PC-9 (cell line): ENCODE data around the gene GKN1. TPM values are rescaled to one million over a fixed set of nuclear protein-coding genes. Genes with fewer than 3 reads are reported as not detected.

Source experiments
- BruUV-seq: library from RNA; stranded (reverse); fragments of 400-500 nt; replicated peaks from 2 replicates; lab custom pipeline; 2021; lab: Mats Ljungman, UMichigan
- CTCF ChIA-PET: fragments of 300-600 bp; sonication (Branson Sonifier 250); formaldehyde crosslinking; loops from one replicate; lab custom pipeline; 2022; ENCODE audit warnings: antibody characterized with exemption; lab: Charles Lee
- POLR2A ChIA-PET: fragments of 300-600 bp; sonication (Branson Sonifier 250); formaldehyde crosslinking; loops from one replicate; lab custom pipeline; 2022; ENCODE audit warnings: antibody characterized with exemption; ENCODE audit not compliant: unreplicated experiment; lab: Charles Lee
- DNase-seq, 2 experiments: peaks; one replicate each; pipeline versions ENCODE4 v3.0.0 to v3.0.0-alpha.2; 2015 to 2022; ENCODE audit warnings: mixed read lengths in 1 of 2
- H2AFZ ChIP-seq: fragments of 200-600 bp; sonication (generic); 2 replicates; pipeline ENCODE4 v1.8.1; 2017; ENCODE audit warnings: antibody characterized with exemption
- H3F3A ChIP-seq: fragments of 200-600 bp; sonication (generic); 2 replicates; pipeline ENCODE4 v1.8.1; 2017; ENCODE audit warnings: antibody characterized with exemption, mild to moderate bottlenecking, low read depth; ENCODE audit not compliant: insufficient read depth
- H3K27ac ChIP-seq: fragments of 200-600 bp; sonication (generic); 2 replicates; pipeline ENCODE4 v1.6.1; 2016; ENCODE audit warnings: mixed run types
- H3K27me3 ChIP-seq: fragments of 200-600 bp; sonication (generic); 2 replicates; pipeline ENCODE4 v1.6.1; 2016; ENCODE audit warnings: low read depth, mixed run types; ENCODE audit not compliant: insufficient read depth
- H3K36me3 ChIP-seq: fragments of 200-600 bp; sonication (generic); 2 replicates; pipeline ENCODE4 v1.6.1; 2016; ENCODE audit warnings: low read depth, mixed run types
- H3K4me1 ChIP-seq: fragments of 200-600 bp; sonication (generic); replicated peaks from 2 replicates; pipeline ENCODE4 v1.6.1; 2016; ENCODE audit warnings: mixed run types; ENCODE audit not compliant: insufficient read depth
- H3K4me2 ChIP-seq: fragments of 200-600 bp; sonication (generic); 2 replicates; pipeline ENCODE4 v1.6.1; 2017; ENCODE audit warnings: mixed run types
- H3K4me3 ChIP-seq: fragments of 200-600 bp; sonication (generic); 2 replicates; pipeline ENCODE4 v1.6.1; 2016; ENCODE audit warnings: mixed run types
- H3K79me2 ChIP-seq: fragments of 200-600 bp; sonication (generic); 2 replicates; pipeline ENCODE4 v1.6.1; 2017; ENCODE audit warnings: low read depth, mixed run types
- H3K9me2 ChIP-seq: fragments of 200-600 bp; sonication (generic); 2 replicates; pipeline ENCODE4 v1.8.1; 2017; ENCODE audit warnings: mild to moderate bottlenecking; ENCODE audit not compliant: insufficient read depth
- H3K9me3 ChIP-seq: fragments of 200-600 bp; sonication (generic); 2 replicates; pipeline ENCODE4 v1.8.1; 2016; ENCODE audit warnings: low read depth; ENCODE audit not compliant: insufficient read depth
- H4K20me1 ChIP-seq: fragments of 200-600 bp; sonication (generic); 2 replicates; pipeline ENCODE4 v1.8.1; 2017; ENCODE audit not compliant: insufficient read depth
- EZH2 ChIP-seq: fragments of 200-600 bp; sonication (generic); IDR thresholded peaks from 2 replicates; pipeline ENCODE4 v1.8.0; 2017; ENCODE audit warnings: antibody characterized with exemption, low read depth
- intact Hi-C: fragments of 100-400 bp; cut with micrococcal nuclease; formaldehyde crosslinking; loops from one replicate; pipeline ENCODE4 v1.10.0; 2022; ENCODE audit not compliant: unreplicated experiment
- total RNA-seq: library from RNA; stranded (reverse); gene quantifications from 2 replicates; pipeline ENCODE4 v1.2.3, GENCODE V29; 2021
- TF ChIP-seq, protein P1 (sequence below): fragments of 200-600 bp; sonication (generic); conservative IDR thresholded peaks from 2 replicates; pipeline ENCODE4 v1.6.1; 2017; ENCODE audit warnings: mixed run types, antibody characterized with exemption, mild to moderate bottlenecking, moderate library complexity

Gene GKN1
- total RNA-seq, 1 experiment from 2014 or later: not detected

DNA sequence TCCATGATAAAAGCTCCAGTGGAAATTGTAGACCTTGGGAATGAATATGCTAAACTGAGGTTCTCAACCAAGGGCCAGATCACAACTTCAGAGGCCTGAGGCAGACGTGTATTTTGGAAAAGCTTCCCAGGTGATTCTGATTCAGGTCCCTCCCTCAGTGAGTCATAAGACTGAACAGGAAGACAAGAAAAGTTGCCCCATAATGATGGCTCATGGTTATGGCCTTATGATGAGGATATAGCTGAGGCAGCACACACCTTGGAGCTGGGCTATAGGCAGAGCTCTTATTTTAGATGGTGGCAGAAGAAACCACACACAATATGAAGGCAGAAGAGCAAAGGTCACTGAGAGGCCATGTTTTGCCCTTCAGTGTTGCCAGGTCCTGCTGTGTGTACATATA lies 48.1 kb downstream of the GKN1 start:
- Histone ChIP-seq H3K27me3 (no peaks in the 10 kb centered on the region), H3K27ac (no peak overlapping the region), H4K20me1 (no peaks in the 10 kb centered on the region), H3K9me2 (no peaks in the 10 kb centered on the region), H3K4me3 (no peak overlapping the region), H3K4me2 (no peak overlapping the region; the same call in 1 of the 2 replicates), H3K4me1 (peaks cover 8% of the 10 kb centered on the region; the same call in 1 of the 2 replicates), H3K9me3 (no peaks in the 10 kb centered on the region), H3K79me2 (peaks cover 14% of the 10 kb centered on the region; the same call in 1 of the 2 replicates), H3K36me3 (no peaks in the 10 kb centered on the region), H2AFZ (no peak overlapping the region), H3F3A (no peaks in the 10 kb centered on the region)
- ChIA-PET CTCF (no interaction called here), POLR2A (no interaction called here)
- BruUV-seq: no TSS peak
- peak in 1 of 2 experiments; percentile 68 for DNase-seq
- intact Hi-C loops: no loop called here
- no peak for TF ChIP-seq EZH2
- TF ChIP-seq, protein P1, sequence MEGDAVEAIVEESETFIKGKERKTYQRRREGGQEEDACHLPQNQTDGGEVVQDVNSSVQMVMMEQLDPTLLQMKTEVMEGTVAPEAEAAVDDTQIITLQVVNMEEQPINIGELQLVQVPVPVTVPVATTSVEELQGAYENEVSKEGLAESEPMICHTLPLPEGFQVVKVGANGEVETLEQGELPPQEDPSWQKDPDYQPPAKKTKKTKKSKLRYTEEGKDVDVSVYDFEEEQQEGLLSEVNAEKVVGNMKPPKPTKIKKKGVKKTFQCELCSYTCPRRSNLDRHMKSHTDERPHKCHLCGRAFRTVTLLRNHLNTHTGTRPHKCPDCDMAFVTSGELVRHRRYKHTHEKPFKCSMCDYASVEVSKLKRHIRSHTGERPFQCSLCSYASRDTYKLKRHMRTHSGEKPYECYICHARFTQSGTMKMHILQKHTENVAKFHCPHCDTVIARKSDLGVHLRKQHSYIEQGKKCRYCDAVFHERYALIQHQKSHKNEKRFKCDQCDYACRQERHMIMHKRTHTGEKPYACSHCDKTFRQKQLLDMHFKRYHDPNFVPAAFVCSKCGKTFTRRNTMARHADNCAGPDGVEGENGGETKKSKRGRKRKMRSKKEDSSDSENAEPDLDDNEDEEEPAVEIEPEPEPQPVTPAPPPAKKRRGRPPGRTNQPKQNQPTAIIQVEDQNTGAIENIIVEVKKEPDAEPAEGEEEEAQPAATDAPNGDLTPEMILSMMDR: no peak

DNA sequence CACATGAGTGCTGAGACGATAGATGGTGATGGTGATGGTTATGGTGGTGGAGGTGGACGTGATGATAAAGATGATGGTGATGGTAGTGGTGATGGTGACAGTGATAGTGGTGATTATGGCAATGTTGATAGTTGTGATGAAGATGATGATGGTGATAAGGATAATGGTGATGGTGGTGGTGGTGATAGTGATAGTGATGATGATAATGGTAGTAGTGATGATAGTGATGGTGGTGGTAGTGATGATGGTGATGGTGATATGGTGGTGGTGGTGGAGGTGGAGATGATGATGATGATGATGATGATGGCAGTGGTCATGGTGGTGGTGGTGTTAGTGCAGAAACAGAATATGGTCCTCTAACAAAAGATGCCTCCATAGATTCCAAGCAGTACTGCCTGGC lies 48.8 kb downstream of the GKN1 start:
- BruUV-seq: no TSS peak
- no peaks in the 10 kb centered on the region for H3K27me3 ChIP-seq
- ChIA-PET CTCF (no interaction called here), POLR2A (no interaction called here)
- no peak overlapping the region for H3K27ac ChIP-seq
- no peak for DNase-seq
- H3K4me1 ChIP-seq: peaks cover 8% of the 10 kb centered on the region; the same call in 1 of the 2 replicates
- H3K9me3 ChIP-seq: no peaks in the 10 kb centered on the region
- no peak overlapping the region for H3K4me3 ChIP-seq
- H3K79me2 ChIP-seq: peaks cover 14% of the 10 kb centered on the region; the same call in 1 of the 2 replicates
- no peaks in the 10 kb centered on the region for H4K20me1 ChIP-seq
- no peak for TF ChIP-seq EZH2
- TF ChIP-seq, protein P1: no peak
- no peaks in the 10 kb centered on the region for H3K36me3 ChIP-seq
- H3K9me2 ChIP-seq: no peaks in the 10 kb centered on the region
- no peak overlapping the region for H3K4me2 ChIP-seq
- H2AFZ ChIP-seq: no peak overlapping the region
- no peaks in the 10 kb centered on the region for H3F3A ChIP-seq
- intact Hi-C loops: no loop called here

DNA sequence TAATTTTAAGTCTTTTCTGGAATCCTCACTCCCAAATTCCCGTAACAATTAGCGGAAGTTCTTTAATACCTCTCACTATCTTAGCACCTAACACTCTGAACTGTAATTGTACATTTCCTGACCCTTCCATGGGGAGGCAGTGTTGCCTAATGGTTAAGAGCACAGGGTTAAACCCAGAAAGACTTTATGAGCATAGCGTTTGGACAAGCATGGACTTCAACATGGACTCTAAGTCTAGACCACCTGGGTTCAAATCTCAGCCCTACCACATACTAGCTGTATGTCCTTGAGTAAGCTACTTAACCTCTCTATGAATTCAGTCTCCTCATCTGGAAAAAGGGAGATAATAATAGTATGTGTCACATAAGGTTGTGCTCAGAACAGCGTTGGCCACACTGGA lies 51.6 kb downstream of the GKN1 start:
- TF ChIP-seq EZH2: no peak
- TF ChIP-seq, protein P1: peak; percentile 69
- Histone ChIP-seq H2AFZ (no peak overlapping the region), H4K20me1 (no peaks in the 10 kb centered on the region), H3K4me2 (no peak overlapping the region), H3K27me3 (no peaks in the 10 kb centered on the region), H3K79me2 (peaks cover 10% of the 10 kb centered on the region; the same call in 1 of the 2 replicates), H3K9me3 (no peaks in the 10 kb centered on the region), H3F3A (no peaks in the 10 kb centered on the region), H3K4me1 (peaks cover 8% of the 10 kb centered on the region; the same call in 1 of the 2 replicates), H3K9me2 (no peaks in the 10 kb centered on the region), H3K27ac (no peak overlapping the region), H3K36me3 (no peaks in the 10 kb centered on the region), H3K4me3 (no peak overlapping the region)
- peak in 1 of 2 experiments; percentile 11 for DNase-seq
- POLR2A ChIA-PET: no interaction called here
- CTCF ChIA-PET: no interaction called here
- intact Hi-C loops: loop anchor here (1.0 kb wide), 1 partner anchor 281 kb away; no protein-coding TSS in a partner anchor
- no TSS peak for BruUV-seq
